Measurements from ENCODE around the gene EHD4. TPM values are rescaled to one million over a fixed set of nuclear protein-coding genes. Genes with fewer than 3 reads are reported as not detected.

Gene EHD4
- total RNA-seq, 2 donors from 2014 or later, result 34.0 to 42.1 TPM

DNA sequence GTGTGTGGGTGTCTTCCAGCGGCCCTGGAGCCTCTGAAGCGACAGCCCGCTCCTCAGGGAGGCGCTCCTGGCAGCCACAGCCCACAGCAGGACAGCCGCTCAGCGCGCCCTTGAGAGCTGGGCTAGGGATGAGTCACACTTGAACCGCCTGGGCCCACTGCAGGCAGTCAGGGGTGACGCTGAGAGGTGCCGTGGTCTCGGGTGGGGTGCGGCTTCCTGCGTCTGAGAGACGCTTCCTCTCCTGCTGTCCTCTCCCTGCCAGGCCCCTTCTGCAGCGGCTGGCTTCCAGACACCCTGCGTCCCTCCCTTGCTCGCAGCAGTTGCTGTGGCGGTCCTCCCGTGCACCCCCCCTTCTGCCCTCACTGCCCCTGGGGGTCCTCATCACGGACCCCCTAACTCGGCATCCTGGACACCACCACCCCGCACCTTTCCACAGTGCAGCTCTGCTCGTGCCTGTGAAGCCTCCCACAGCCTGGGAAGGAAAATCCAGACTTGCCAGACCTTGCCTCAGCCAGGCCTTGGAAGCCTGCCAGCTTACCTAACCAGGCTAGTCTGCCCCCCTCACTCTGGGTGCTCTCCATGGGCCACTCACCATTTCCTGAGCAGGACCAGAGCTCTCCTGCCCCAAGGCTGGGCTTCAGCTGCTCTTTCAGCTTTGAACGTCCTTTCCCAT, 77.4 kb downstream of the EHD4 start:
- intact Hi-C loops (cut with DNase I), result no loop called here
- DNase-seq (peak; percentile 90), ATAC-seq (peak; percentile 82 to 93)

DNA sequence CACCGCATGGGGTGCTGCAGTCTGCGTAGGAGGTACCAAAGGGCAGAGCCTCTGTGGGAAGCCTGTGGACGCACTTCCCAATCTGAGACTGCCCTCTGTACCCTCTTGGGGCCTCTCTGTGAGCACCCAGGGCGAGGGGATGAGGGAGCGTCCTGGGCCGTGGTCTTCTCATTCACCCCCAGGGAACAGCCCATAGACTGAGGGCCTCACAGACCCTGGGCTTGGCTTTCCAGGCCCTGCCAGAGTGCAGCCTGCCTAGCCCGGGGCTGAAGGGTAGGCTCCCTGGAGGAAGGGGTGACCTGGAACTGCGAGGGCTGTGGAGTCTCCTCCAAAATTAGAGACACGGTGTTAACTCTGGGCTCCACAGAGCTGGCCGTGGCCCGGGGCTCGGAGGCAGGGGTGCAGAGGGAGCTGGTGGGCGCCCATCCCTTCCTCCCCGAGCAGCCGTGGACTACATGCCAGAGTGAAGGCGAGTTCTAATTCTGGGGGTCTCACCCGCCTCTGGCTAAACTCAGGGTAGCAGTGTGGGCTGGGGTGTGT, 78.0 kb downstream of the EHD4 start:
- DNase-seq, result no peak
- intact Hi-C loops (cut with DNase I), result no loop called here
- peak; percentile 0 to 4 for ATAC-seq

DNA sequence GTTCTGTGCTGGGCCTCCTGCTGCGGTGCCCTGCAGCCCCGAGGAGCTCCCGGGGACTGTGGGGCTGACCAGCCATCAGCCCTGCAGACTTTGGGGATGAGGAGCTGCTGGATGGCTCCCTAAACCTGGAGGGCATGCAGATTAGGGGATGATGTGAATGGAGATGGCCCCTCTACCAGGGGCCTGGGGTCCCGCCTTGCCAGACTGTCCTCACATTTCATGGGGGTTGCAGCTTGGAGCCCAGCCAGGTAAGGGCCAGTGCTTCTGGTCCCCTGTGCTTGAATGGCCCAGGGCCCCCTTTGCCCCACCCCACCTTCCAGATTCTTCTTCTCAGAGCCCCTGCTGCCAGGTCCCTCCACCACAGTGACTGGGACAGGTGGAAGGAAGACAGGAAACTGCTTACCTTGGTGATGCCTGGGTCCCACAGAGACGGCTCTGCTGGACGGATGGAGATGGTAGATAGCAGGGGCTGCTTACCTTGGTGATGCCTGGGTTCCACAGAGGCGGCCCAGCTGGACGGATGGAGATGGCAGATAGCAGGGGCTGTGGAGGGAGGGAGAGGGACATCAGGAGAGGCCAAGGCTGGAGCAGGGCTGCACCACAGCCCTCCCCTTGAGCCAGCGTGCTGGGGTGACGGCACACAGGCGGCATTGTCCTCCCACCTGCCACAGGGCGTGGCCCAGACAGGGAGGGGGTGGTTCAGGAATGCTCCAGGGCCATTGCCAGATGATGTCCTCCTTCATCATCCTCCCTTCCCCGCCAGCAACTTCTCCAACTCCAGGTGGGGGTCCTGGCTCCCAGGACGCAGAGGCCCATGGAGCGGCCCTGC, 78.7 kb downstream of the EHD4 start, which contains the start of gene SPTBN5:
SPTBN5 (minus strand) TSS at position 632 of the 829 bp plus-strand sequence; CDS start at position 76, 556 bp downstream.
- intact Hi-C loops (cut with DNase I), result no loop called here
- DNase-seq (no peak), ATAC-seq (peak in 1 of 2 donors; percentile 1)

DNA sequence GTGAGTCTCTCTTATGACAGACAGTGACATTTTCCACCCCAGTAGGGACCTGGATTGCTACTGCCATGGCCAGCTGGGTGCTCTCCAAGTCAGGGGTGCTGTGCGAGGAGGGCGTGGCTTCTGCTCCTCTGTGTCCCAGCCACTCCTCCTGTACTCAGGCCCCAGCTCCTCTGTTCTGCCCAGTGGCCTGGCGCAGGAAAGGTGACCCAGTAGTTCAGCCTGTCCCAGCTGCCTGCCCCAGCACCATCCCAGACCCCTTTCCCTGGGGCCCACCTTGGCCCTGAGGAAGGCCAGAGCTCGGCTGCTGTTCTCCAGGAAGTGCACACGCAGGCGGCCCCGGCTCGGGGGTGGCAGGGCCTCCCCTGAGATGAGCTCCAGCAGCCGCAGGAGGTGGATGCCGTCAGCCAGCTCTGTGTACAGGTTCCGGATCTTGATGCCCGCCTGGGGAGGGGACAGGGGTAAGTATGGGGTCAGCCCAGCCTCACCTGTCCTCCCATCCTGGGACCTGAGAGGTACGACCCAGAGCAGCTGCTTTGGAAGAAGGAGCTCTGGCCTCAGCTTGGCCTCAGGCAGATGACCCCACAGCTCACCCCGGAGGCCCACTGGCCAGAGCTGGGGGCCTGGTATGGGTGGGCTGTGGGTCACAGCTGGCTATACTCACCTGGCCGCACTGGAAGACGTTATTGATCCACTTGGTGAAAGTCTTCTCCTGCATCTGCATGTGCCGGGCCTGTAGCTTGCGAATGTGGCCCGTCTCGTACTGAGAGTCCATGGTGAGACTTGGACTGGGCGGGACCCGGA, 79.5 kb downstream of the EHD4 start:
- ATAC-seq (peak; percentile 66 to 80), DNase-seq (peak; percentile 76)

GRCh38 chr15:41891946-41892345, 80.4 kb downstream of the EHD4 start:
- DNase-seq, result no peak
- intact Hi-C loops (cut with DNase I), result no loop called here
- no peak for ATAC-seq

More for the DNA sequence above, 79.5 kb downstream of the EHD4 start:
- intact Hi-C loops (cut with DNase I), result no loop called here

DNA sequence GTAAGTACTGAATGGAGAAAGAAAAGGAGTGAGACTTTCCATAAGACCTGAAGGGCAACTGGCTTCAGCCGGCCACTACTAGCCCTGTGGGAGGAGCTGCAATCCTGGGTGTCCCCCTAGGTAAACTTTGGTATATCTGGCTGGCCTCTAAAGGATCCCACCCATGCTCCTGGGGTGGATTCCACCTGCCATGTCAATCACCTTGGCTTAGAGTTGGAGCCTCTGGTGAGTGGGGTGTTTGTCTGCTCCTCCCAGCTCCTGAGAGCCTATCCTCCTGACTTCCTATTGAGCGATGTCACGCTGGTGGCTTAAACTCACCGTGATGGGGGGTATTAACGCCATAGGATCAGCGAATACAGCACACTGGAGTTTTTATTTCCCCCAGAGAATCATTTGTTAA, 81.1 kb downstream of the EHD4 start:
- DNase-seq (no peak), ATAC-seq (no peak)
- intact Hi-C loops (cut with DNase I), result no loop called here

DNA sequence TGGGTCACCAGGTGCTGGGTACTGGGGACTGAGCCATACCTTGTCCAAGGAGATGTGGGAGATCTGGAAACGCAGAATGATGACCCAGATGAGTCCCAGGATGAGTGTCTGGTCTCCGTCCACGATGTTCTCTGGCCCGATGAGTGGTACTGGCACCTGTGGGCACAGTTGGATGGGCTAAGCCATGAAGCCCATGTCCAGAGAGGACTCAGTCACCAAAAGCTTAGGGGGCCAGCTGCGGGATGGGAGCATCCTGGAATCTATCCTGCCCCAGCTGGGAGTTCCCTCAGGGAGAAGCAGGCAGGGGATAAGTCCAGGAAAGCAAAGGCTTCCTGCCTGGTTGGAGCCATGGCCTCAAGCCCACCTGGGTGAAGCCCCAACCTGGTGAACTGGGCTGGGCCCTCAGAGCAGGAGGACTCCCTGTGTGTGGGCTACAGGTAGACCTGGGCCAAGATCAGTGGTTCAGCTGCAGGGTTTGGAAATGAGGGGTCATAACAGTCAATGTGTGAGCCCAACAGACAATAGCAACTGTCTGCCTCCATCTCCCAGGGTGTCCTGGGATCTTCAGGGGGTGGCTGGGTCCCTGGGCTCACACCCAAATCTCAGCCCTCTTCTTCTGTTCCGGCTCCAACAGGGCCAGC, 82.2 kb downstream of the EHD4 start:
- no peak for DNase-seq
- no peak for ATAC-seq
- intact Hi-C loops (cut with DNase I), result no loop called here

DNA sequence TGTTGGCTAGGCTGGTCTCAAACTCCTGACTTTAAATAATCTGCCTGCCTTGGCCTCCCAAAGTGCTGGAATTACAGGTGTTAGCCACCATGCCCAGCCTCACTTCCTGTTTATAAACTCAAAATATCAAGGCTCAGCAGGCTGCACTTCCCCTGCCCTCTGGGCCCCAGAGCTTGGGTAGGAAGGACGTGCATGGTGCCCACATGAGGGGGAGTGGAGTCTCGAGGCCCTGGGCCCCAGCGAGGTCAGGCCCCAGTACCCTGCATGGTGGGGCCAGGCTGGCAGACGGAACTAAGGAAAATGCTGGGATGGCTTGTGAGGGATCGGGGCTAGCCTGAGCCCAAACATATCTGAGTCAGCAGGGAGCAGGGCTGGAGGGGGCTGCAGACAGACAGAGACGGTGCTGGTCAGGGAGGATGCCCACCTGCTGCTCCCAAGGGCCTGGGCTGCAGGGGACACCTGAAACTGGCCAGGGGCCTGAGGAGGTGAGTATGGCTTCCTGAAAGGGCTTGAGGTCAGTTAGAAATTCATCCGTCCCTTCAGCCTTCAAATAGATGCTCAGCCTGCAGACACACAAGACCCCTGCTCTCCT, 83.6 kb downstream of the EHD4 start:
- ATAC-seq (no peak), DNase-seq (no peak)
- intact Hi-C loops (cut with DNase I), result no loop called here

GRCh38 chr15:41887893-41888292, 84.5 kb downstream of the EHD4 start:
- intact Hi-C loops (cut with DNase I), result no loop called here
- no peak for DNase-seq
- ATAC-seq, result no peak

DNA sequence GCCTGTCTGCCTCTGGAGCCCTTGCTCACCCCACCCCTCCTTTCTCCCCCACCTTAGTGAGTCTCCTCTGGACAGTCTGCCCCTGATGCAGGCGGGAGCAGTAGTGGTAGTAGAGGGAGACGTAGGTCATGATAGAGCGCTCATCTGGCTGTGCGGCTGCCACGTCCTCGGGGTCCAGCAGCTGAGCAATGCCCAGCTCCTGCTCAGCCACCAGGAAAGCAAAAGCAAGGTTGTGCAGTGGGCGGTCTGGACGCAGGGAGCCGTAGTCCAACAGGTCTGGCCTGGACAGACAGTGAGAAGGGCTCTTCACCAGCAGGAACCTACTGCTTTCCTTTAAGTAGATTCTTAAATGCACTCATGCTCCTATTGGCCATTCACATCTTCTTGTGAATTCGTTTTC, 85.2 kb downstream of the EHD4 start:
- ATAC-seq, result no peak
- intact Hi-C loops (cut with DNase I), result no loop called here
- no peak for DNase-seq

- intact Hi-C loops (cut with DNase I), result no loop called here
- no peak for DNase-seq
- ATAC-seq, result no peak
These were observed 85.6 kb downstream of the EHD4 start for GRCh38 chr15:41886741-41887140.

- intact Hi-C loops (cut with DNase I), result no loop called here
- no peak for ATAC-seq
- no peak for DNase-seq
These were observed 86.5 kb downstream of the EHD4 start for GRCh38 chr15:41885841-41886240.

DNA sequence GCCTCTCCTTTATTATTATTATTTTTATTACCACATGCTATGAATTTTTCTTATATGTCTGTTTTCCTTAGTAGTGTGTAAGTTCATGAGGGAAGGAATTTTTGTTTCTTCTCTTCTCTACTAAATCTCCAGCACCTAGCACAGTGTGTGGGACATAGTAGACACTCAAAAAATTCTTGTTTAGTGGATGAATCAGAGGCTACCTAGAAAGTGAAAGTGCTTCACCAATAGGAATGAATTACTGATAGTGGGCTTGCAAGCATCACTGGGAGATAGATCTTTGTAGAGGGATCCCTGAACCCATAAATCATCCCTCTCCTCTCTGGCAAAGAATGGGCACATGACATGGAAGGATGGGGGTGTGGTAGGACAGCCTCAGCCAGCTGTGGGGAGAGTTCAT, 87.0 kb downstream of the EHD4 start:
- intact Hi-C loops (cut with DNase I), result no loop called here

DNA sequence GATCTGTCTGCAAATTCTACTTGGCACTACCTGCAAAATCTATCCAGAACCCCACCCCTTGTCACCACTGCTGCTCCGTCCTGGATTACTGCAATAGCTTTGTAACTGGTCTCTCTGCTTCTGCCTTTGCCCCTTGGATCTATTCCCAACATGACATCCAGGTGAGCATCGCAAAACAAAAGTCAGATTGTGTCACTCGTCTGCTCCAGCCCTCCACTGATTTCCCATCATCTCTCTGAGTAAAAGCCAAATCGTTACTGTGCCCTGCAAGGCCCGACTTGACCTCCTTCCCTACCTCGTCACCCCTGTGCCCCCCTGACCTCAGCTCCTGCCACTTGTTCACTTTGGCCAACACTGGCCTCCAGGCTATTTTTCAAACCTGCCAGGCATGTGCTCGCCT, 87.9 kb downstream of the EHD4 start:
- no peak for DNase-seq
- no peak for ATAC-seq
- intact Hi-C loops (cut with DNase I), result no loop called here

More for the DNA sequence above, 87.0 kb downstream of the EHD4 start:
- DNase-seq (no peak), ATAC-seq (no peak)

- no peak for DNase-seq
- ATAC-seq, result no peak
- intact Hi-C loops (cut with DNase I), result no loop called here
These were observed 88.9 kb downstream of the EHD4 start for GRCh38 chr15:41883484-41883825.

DNA sequence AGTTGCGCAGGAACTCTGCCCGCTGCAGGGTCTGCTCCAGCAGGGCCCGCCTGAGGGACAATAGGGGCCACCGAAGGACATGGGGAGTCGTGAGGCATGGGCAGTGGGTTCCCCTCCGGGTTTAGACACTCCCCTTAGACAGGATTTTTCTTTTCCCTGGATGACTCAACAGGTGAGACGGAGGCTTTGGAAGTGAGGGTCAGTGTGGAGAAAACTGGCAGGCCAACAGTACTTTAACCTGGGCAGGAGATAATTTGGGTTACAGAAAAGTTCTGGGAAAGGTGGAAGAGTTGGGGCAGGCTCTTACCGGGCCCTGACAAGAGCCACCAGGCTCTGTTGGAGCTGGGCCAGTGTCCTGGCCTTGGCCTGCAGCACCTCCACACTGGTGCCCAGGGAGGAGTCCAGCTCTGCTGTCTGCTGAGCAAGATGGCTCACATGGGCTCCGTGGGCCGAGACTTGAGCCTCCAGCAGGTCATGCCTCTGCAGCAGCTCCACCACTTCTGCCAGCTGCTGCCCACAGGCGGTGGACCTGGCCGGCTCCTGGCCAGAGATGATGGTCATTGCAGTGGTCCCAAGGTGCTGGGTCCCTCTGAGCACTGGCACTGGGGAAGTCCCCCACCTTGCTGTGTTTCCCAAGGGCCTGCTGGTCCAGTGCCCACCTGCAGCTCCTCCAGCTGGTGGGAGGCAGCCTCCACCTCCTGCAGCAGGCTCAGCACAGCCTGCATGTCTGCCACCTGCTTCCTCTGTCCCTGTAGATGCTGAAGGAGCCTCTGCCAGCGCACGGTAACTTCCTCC, 89.5 kb downstream of the EHD4 start:
- intact Hi-C loops (cut with DNase I), result no loop called here
- ATAC-seq (peak in 1 of 2 donors; percentile 9), DNase-seq (no peak)

DNA sequence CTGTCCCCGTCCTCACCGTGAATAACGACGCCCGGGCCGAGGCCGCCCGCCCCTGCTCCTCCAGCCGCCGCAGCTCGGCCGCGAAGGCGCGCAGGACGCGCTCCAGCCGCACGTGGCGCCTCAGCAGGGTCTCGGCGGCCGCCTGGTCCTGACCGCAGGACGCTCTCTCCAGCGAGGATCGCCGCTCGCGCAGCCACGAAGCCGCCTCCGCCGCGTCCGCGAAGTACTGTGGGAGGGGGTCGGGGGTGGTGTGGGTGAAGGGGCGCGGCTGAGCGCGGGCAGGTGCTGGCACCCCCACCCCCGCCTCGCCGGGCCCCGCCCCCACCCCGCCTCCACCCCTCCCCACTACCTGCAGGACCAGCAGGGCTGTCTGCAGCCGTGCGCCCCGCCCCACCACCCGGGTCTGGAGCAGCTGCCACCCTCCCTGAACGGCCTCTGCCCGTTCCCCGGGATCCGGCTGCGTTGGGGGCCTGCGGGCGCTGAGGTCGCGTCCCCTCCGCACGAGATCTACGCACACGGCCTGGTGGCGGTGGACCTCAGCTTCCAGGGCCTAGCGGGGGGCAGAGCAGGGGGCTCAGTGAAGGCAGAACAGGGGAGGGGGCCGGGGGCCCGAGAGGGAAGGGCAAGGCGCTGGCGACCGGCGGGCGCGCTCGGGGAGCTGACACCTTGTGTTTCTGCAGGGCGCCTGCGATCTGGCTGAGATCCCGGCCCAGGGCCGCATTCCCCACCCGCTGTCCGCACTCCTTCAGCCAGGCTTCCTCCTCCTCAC, 90.3 kb downstream of the EHD4 start:
- ATAC-seq, result peak; percentile 60 to 67
- intact Hi-C loops (cut with DNase I), result no loop called here
- DNase-seq, result no peak

Data from left cardiac atrium (tissue), 4 donors.